BE2C (cell line): ENCODE measurements around the gene RIF1.

ENCODE experiments used
- DNase-seq: peaks from one replicate; pipeline ENCODE4 v3.0.0-alpha.2; 2020
- H3K27me3 ChIP-seq: fragments of 250-450 bp; sonication (Bioruptor Pico); 2 replicates; pipeline ENCODE4 v1.5.1; 2020; ENCODE audit warnings: mild to moderate bottlenecking
- H3K36me3 ChIP-seq: fragments of 250-450 bp; sonication (Bioruptor Pico); 2 replicates; pipeline ENCODE4 v1.5.1; 2020; ENCODE audit warnings: mild to moderate bottlenecking
- H3K4me1 ChIP-seq: fragments of 250-450 bp; sonication (Bioruptor Pico); 2 replicates; pipeline ENCODE4 v1.5.1; 2020
- H3K4me3 ChIP-seq: 2 replicates; pipeline ENCODE4 v1.5.1; 2011; ENCODE audit warnings: low read depth, low read length
- H3K9me3 ChIP-seq: fragments of 250-450 bp; sonication (Bioruptor Pico); 2 replicates; pipeline ENCODE4 v1.5.1; 2020
- TF ChIP-seq, protein P1 (sequence below): IDR thresholded peaks from 2 replicates; pipeline ENCODE4 v1.5.1; 2012; ENCODE audit warnings: mild to moderate bottlenecking, low read depth, low read length

Gene RIF1

DNA sequence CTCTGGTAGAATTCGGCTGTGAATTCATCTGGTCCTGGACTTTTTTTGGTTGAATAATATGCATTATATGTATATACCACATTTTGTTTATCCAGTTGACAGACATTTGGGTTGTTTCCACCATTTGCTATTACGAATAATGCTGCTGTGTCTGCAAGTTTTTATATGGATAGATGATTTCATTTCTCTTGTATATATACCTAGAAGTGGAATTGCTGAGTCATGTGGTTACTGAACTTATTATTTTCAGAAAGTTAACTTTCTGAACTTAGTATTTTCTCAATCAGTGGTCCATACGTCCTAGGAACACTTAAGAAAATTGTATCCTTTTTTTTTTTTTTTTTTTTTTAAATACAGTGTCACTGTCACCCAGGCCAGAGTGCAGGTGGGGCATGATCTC lies 63.3 kb downstream of the RIF1 start:
- no peaks in the 10 kb centered on the region for H3K4me1 ChIP-seq
- H3K9me3 ChIP-seq: no peaks in the 10 kb centered on the region
- no peaks in the 10 kb centered on the region for H3K27me3 ChIP-seq
- peaks cover 31% of the 10 kb centered on the region for H3K36me3 ChIP-seq
- DNase-seq: no peak
- no peak overlapping the region for H3K4me3 ChIP-seq
- TF ChIP-seq, protein P1, sequence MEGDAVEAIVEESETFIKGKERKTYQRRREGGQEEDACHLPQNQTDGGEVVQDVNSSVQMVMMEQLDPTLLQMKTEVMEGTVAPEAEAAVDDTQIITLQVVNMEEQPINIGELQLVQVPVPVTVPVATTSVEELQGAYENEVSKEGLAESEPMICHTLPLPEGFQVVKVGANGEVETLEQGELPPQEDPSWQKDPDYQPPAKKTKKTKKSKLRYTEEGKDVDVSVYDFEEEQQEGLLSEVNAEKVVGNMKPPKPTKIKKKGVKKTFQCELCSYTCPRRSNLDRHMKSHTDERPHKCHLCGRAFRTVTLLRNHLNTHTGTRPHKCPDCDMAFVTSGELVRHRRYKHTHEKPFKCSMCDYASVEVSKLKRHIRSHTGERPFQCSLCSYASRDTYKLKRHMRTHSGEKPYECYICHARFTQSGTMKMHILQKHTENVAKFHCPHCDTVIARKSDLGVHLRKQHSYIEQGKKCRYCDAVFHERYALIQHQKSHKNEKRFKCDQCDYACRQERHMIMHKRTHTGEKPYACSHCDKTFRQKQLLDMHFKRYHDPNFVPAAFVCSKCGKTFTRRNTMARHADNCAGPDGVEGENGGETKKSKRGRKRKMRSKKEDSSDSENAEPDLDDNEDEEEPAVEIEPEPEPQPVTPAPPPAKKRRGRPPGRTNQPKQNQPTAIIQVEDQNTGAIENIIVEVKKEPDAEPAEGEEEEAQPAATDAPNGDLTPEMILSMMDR: no peak

DNA sequence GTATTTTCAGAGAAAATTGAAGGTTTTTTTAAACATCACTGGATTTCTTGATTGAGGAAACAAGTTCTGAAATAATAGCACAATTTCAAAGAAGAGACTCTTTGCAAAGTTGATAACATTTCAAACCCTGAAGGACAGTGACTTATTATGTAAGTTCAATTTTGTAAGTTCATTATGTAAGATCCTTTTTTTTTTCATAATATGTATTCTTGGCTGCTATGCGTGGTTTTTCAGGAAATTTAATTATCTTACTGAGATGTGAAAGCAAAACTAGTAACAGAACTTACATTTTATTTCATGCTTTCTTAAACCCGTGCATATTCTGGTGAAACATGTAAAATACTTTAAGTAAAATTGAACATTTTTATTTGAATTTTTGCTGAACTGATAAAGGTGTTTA lies 65.4 kb downstream of the RIF1 start:
- DNase-seq: no peak
- Histone ChIP-seq H3K36me3 (peaks cover 15% of the 10 kb centered on the region), H3K27me3 (no peaks in the 10 kb centered on the region), H3K9me3 (no peaks in the 10 kb centered on the region), H3K4me1 (no peaks in the 10 kb centered on the region), H3K4me3 (no peak overlapping the region)
- TF ChIP-seq, protein P1: no peak

DNA sequence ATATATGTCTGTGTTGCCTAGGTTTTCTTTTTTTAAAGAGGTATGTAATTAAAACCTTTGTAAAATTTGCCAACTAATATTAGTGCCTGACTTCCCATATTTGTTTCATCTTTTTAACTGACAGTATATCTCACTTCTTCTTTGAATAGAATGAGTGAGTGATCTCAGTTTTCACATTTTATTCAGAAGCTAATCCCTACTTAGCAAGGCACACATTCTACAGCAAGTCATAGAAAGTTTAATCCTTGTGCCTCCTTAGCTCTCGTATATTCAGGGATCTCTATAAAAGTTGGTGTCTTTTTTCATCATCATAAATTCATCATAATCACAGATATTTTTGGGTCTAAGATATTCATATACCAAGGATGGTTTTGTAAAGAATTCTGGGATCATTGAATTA lies 66.6 kb downstream of the RIF1 start:
- no peaks in the 10 kb centered on the region for H3K27me3 ChIP-seq
- H3K36me3 ChIP-seq: peaks cover 11% of the 10 kb centered on the region
- no peak overlapping the region for H3K4me3 ChIP-seq
- no peak for DNase-seq
- TF ChIP-seq, protein P1: no peak
- no peaks in the 10 kb centered on the region for H3K9me3 ChIP-seq
- no peaks in the 10 kb centered on the region for H3K4me1 ChIP-seq

DNA sequence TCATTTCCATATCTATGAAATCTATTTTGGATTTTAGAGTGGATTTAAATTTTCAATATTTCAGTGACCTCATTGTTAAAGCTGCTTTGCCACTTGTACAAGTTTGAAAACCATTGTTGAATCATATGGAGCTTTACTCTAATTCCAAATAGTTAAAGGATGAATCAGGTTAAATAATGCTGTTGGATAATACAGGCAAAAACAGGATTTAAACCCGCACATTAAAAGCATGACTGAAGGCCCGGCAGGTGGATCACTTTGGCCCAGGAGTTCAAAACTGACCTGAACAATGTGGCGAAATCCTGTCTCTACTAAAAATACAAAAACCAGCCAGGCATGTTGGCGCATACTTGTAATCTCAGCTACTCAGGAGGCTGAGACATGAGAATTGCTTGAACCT lies 68.3 kb downstream of the RIF1 start:
- no peaks in the 10 kb centered on the region for H3K4me1 ChIP-seq
- no peaks in the 10 kb centered on the region for H3K27me3 ChIP-seq
- no peak overlapping the region for H3K4me3 ChIP-seq
- TF ChIP-seq, protein P1: no peak
- H3K9me3 ChIP-seq: no peaks in the 10 kb centered on the region
- peaks cover 11% of the 10 kb centered on the region for H3K36me3 ChIP-seq
- no peak for DNase-seq

DNA sequence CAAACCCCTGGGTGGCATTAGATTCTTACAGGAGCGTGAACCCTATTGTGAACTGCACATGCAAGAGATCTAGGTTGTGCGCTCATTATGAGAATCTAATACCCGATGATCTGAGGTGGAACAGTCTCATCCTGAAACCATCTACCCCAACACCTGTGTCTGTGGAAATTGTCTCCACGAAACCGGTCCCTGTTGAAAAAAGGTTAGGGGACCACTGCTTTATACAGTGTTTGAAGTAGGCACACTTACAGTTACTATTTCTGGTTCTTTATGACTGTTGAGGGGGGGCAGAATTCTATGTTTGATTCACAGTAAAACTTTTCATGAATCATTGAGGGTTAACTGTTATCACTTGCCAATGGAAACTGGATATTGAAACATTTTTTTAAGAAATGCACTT lies 72.0 kb downstream of the RIF1 start:
- TF ChIP-seq, protein P1: no peak
- no peaks in the 10 kb centered on the region for H3K36me3 ChIP-seq

DNA sequence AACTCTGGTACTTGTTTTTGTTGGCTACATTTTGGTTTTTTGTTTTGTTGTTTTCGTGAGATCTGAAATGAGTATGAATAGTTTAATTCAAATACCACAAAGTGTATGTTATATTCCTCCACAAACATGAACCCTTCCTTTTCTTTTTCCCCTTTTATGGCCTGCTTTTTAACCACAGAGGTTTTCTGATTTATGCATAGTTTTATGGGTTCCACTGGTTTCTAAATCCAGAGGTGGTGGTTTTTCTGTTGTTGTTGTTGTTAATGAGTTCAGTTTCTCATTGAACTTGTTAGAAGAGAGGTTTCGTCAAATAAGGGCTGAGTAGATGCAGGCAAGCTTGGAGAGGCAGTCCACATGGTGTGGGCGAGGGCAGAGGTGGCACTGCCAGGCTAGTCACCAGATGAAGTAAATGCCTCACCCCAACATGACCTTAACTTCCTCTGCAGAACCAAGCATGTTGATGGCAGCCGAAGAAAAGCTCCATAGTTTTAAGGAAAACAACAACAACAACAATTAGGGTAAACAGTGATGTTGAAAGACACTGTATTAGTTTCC lies 72.5 kb downstream of the RIF1 start:
- H3K9me3 ChIP-seq: no peaks in the 10 kb centered on the region
- no peak overlapping the region for H3K4me3 ChIP-seq
- TF ChIP-seq, protein P1: no peak
- H3K36me3 ChIP-seq: no peaks in the 10 kb centered on the region
- H3K4me1 ChIP-seq: no peaks in the 10 kb centered on the region
- no peak for DNase-seq
- H3K27me3 ChIP-seq: no peaks in the 10 kb centered on the region

More for the DNA sequence above, 72.0 kb downstream of the RIF1 start:
- Histone ChIP-seq H3K4me3 (no peak overlapping the region), H3K9me3 (no peaks in the 10 kb centered on the region), H3K4me1 (no peaks in the 10 kb centered on the region), H3K27me3 (no peaks in the 10 kb centered on the region)
- no peak for DNase-seq
